Stimulated activated CD4-positive, alpha-beta T cell treated with anti-CD3 and anti-CD28 coated beads, Interleukin-12 subunit alpha, Interleukin-12 subunit beta, amount 100 ng/mL, for 4 hours (primary cell): ENCODE results near the gene RBP2.

Experiments used
- DNase-seq: peaks from one replicate; pipeline ENCODE4 v3.0.0-alpha.2; 2020

RBP2 gene

GRCh38 chr3:139480585-139480984 lies 4.3 kb upstream of the RBP2 start:
- no peak for DNase-seq

- DNase-seq = no peak
Measured at GRCh38 chr3:139477710-139478640, 1.7 kb upstream of the RBP2 start.

- DNase-seq = no peak
Measured at GRCh38 chr3:139473155-139473771, 3.1 kb downstream of the RBP2 start.

GRCh38 chr3:139472380-139473010 lies 3.8 kb downstream of the RBP2 start:
- no peak for DNase-seq

- DNase-seq = no peak
Measured at GRCh38 chr3:139470199-139470598, 6.1 kb downstream of the RBP2 start.

- no peak for DNase-seq
Measured at GRCh38 chr3:139468399-139468798, 7.9 kb downstream of the RBP2 start.

- DNase-seq = no peak
Measured at GRCh38 chr3:139466360-139466759, 10.0 kb downstream of the RBP2 start.

- no peak for DNase-seq
Measured at GRCh38 chr3:139465636-139466035, 10.7 kb downstream of the RBP2 start.

GRCh38 chr3:139463466-139463865 lies 12.8 kb downstream of the RBP2 start:
- no peak for DNase-seq

GRCh38 chr3:139460529-139460928 lies 15.8 kb downstream of the RBP2 start:
- no peak for DNase-seq

GRCh38 chr3:139460076-139460475 lies 16.2 kb downstream of the RBP2 start:
- DNase-seq = no peak

- no peak for DNase-seq
Measured at GRCh38 chr3:139458348-139458747, 18.0 kb downstream of the RBP2 start.

- DNase-seq = no peak
Measured at GRCh38 chr3:139457066-139457465, 19.2 kb downstream of the RBP2 start.

GRCh38 chr3:139456386-139456785 lies 19.9 kb downstream of the RBP2 start:
- DNase-seq = no peak

GRCh38 chr3:139455855-139456254 lies 20.5 kb downstream of the RBP2 start:
- no peak for DNase-seq

- no peak for DNase-seq
Measured at GRCh38 chr3:139455206-139455605, 21.1 kb downstream of the RBP2 start.

- DNase-seq = no peak
Measured at GRCh38 chr3:139454346-139454745, 22.0 kb downstream of the RBP2 start.

- DNase-seq = no peak
Measured at GRCh38 chr3:139450159-139450558, 26.2 kb downstream of the RBP2 start.

- DNase-seq = no peak
Measured at GRCh38 chr3:139449566-139449965, 26.8 kb downstream of the RBP2 start.

GRCh38 chr3:139448104-139448503 lies 28.2 kb downstream of the RBP2 start:
- no peak for DNase-seq

- DNase-seq = no peak
Measured at GRCh38 chr3:139447486-139447885, 28.8 kb downstream of the RBP2 start.

GRCh38 chr3:139444446-139444845 lies 31.9 kb downstream of the RBP2 start:
- DNase-seq = no peak

- no peak for DNase-seq
Measured at GRCh38 chr3:139443186-139443585, 33.1 kb downstream of the RBP2 start.

- no peak for DNase-seq
Measured at GRCh38 chr3:139441656-139442055, 34.7 kb downstream of the RBP2 start.
